ENCODE measurements around the gene TCAF1. TPM values are rescaled to one million over a fixed set of nuclear protein-coding genes. Genes with fewer than 3 reads are reported as not detected.

Gene TCAF1
- total RNA-seq, 2 donors from 2014 or later: 67.7 to 123 TPM

DNA sequence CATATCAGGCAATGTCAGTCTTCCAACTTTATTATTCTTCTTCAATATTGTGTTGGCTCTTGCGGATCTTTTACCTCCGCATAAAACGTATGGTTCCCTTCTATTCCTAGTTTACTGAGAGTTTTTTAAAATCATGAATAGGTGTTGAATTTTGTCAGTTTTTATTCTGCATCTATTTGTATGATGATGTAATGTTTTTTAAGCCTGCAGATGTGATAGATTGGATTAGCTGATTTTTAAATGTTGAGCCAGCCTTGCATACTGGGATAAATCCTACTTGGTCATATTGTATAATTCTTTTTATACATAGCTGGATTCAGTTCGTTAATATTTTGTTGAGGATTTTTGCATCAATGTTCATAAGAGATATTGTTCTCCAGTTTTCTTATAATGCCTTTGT, 43.4 kb upstream of the TCAF1 start:
- Histone ChIP-seq H3K36me3 (ENCODE audit: control insufficient read depth, insufficient read depth, low read length) (no peaks in the 10 kb centered on the region), H3K4me1 (ENCODE audit: control insufficient read depth, insufficient read depth, low read length) (no peaks in the 10 kb centered on the region), H3K4me3 (ENCODE audit: low read length) (no peak overlapping the region), H3K9ac (ENCODE audit: extremely low read depth, low read length, poor library complexity, severe bottlenecking) (no peak overlapping the region), H3K27ac (ENCODE audit: low read depth, low read length) (no peak overlapping the region), H3K9me3 (ENCODE audit: control insufficient read depth, low read length) (no peaks in the 10 kb centered on the region), H3K27me3 (ENCODE audit: control insufficient read depth, insufficient read depth, low read length, poor library complexity, severe bottlenecking) (no peaks in the 10 kb centered on the region)
- H3K9me3 Mint-ChIP-seq: peaks cover 2% of the 10 kb centered on the region
- 94% methylated on average over 4 of the region's 4 CpGs; no CpG with 5 or more reads in 1 of the 2 experiments for WGBS, 2 experiments (ENCODE audit: insufficient coverage in 1 of 2, insufficient read length in 1 of 2)
- no peaks in the 10 kb centered on the region for H3K36me3 Mint-ChIP-seq (ENCODE audit: low read depth)
- no peak overlapping the region for H3K4me3 Mint-ChIP-seq
- no peaks in the 10 kb centered on the region for H3K27me3 Mint-ChIP-seq (ENCODE audit: insufficient read depth)
- TF ChIP-seq, protein P1, sequence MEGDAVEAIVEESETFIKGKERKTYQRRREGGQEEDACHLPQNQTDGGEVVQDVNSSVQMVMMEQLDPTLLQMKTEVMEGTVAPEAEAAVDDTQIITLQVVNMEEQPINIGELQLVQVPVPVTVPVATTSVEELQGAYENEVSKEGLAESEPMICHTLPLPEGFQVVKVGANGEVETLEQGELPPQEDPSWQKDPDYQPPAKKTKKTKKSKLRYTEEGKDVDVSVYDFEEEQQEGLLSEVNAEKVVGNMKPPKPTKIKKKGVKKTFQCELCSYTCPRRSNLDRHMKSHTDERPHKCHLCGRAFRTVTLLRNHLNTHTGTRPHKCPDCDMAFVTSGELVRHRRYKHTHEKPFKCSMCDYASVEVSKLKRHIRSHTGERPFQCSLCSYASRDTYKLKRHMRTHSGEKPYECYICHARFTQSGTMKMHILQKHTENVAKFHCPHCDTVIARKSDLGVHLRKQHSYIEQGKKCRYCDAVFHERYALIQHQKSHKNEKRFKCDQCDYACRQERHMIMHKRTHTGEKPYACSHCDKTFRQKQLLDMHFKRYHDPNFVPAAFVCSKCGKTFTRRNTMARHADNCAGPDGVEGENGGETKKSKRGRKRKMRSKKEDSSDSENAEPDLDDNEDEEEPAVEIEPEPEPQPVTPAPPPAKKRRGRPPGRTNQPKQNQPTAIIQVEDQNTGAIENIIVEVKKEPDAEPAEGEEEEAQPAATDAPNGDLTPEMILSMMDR (conservative IDR thresholded peaks at IDR 0.05): no peak
- no peaks in the 10 kb centered on the region for H3K4me1 Mint-ChIP-seq
- H3K27ac Mint-ChIP-seq: no peak overlapping the region
- DNase-seq: no peak

DNA sequence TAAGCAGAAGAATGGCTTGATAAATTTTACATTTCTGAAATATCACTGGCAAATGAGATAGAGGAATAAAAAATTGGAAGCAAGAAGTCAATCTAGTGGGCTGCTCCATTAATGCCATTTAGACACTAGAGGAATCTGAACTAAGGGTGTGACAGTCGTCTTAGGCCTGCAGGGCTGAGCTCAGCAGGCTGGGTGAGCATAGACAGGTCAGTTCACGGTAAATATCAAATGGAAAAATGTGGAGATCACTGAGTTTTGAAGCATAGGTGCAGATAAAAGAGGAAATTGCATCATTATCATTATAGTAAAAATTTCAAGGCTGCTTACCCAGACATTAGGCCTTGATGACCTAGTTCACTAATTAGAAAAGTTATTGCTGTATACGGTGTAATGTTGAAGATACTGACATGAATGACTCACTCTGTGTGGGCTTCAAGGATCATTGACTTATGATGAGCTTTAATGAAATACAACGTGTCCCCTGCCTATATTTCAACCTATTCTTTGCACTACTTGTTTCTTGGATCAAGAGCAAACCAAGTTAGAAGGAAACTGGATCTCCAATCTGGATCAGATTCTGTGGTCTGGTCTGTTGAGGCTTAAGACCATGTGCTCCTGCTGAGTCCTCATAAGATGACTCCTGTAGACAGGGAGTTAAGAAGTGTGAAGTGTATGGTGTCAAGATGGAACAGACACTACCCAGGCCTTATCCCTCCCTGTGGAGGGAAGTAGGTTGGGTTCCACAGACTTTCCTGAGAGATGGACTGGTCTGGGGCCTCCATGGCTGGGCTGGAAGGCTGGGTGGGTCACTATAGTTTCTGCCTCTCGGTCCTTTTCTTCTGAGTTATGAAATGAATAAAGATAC, 36.6 kb upstream of the TCAF1 start:
- no peak overlapping the region for H3K9ac ChIP-seq (ENCODE audit: extremely low read depth, low read length, poor library complexity, severe bottlenecking)
- Mint-ChIP-seq H3K27ac (no peak overlapping the region), H3K36me3 (ENCODE audit: low read depth) (no peaks in the 10 kb centered on the region), H3K4me3 (no peak overlapping the region), H3K9me3 (no peaks in the 10 kb centered on the region), H3K27me3 (ENCODE audit: insufficient read depth) (no peaks in the 10 kb centered on the region), H3K4me1 (peaks cover 2% of the 10 kb centered on the region)
- no peaks in the 10 kb centered on the region for H3K27me3 ChIP-seq (ENCODE audit: control insufficient read depth, insufficient read depth, low read length, poor library complexity, severe bottlenecking)
- no peaks in the 10 kb centered on the region for H3K36me3 ChIP-seq (ENCODE audit: control insufficient read depth, insufficient read depth, low read length)
- TF ChIP-seq, protein P1 (conservative IDR thresholded peaks at IDR 0.05): no peak
- no peak overlapping the region for H3K27ac ChIP-seq (ENCODE audit: low read depth, low read length)
- H3K4me3 ChIP-seq (ENCODE audit: low read length): no peak overlapping the region
- DNase-seq: no peak
- WGBS, 2 experiments (ENCODE audit: insufficient coverage in 1 of 2, insufficient read length in 1 of 2): 88 to 100% methylated on average over 3 to 5 of the region's 5 CpGs
- no peaks in the 10 kb centered on the region for H3K4me1 ChIP-seq (ENCODE audit: control insufficient read depth, insufficient read depth, low read length)
- H3K9me3 ChIP-seq (ENCODE audit: control insufficient read depth, low read length): no peaks in the 10 kb centered on the region

DNA sequence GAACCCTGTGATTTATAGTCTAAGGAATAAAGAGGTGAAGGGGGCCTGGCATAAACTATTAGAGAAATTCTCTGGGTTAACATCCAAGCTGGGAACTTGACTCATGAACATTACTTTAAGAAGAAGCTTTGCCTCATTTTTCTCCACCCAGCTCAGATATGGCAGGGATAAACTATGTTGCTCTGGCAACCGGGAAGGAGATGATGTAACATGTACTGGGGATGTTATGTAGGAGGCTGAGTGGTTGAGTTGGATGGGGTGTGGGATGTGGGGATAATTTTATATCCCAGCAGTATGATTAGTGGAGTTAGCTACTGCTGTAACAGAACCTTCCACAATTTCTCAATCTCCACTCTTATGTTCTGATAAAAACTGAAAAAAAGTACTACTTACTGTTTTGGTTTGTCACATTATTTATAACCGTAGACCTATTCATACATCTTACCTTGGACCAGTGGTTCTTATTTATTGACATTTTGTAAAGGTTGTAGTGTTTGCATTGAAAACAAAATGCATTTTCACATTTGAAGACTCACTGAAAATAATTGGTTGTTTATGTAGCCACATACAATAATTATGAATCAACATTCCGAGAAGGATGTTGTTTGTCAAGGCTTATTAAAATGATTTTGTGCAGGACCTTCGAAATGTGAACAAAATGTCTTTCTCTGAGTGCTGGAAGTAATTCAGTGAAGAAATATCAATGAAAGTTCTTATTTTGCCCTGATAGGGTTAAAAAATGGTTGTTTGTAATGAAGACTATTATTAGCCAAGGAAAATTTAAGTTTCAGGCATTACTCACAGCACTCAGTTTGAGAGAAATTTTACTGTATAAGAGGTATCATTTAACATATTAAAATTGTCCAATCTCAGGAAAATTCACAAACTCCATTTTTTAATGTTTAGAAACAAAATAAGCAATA, 34.4 kb upstream of the TCAF1 start:
- Mint-ChIP-seq H3K9me3 (no peaks in the 10 kb centered on the region), H3K4me1 (peaks cover 4% of the 10 kb centered on the region), H3K27ac (no peak overlapping the region), H3K27me3 (ENCODE audit: insufficient read depth) (no peaks in the 10 kb centered on the region), H3K4me3 (no peak overlapping the region), H3K36me3 (ENCODE audit: low read depth) (no peaks in the 10 kb centered on the region)
- TF ChIP-seq, protein P1 (conservative IDR thresholded peaks at IDR 0.05): no peak
- Histone ChIP-seq H3K4me1 (ENCODE audit: control insufficient read depth, insufficient read depth, low read length) (no peaks in the 10 kb centered on the region), H3K4me3 (ENCODE audit: low read length) (no peak overlapping the region), H3K9ac (ENCODE audit: extremely low read depth, low read length, poor library complexity, severe bottlenecking) (no peak overlapping the region), H3K9me3 (ENCODE audit: control insufficient read depth, low read length) (no peaks in the 10 kb centered on the region), H3K27me3 (ENCODE audit: control insufficient read depth, insufficient read depth, low read length, poor library complexity, severe bottlenecking) (no peaks in the 10 kb centered on the region), H3K27ac (ENCODE audit: low read depth, low read length) (no peak overlapping the region), H3K36me3 (ENCODE audit: control insufficient read depth, insufficient read depth, low read length) (no peaks in the 10 kb centered on the region)
- no peak for DNase-seq
- whole genome bisulfite sequencing, 2 experiments (ENCODE audit: insufficient coverage in 1 of 2, insufficient read length in 1 of 2): 94 to 100% methylated on average over 1 to 4 of the region's 4 CpGs

Data from endodermal cell (in vitro differentiated cells).